Measurements from ENCODE around the gene SHISAL2B. TPM values are rescaled to one million over a fixed set of nuclear protein-coding genes. Genes with fewer than 3 reads are reported as not detected.

Gene SHISAL2B
- total and polyA plus RNA-seq, 2 experiments from 2014 or later, result 0.56 TPM; not detected in 1

GRCh38 chr5:64742411-64742810 is 52.1 kb downstream of the SHISAL2B start:
- Histone ChIP-seq H3K4me1 (ENCODE audit: insufficient read depth) (no peaks in the 10 kb centered on the region), H3K4me3 (no peak overlapping the region), H3K36me3 (replicated peaks; ENCODE audit: insufficient read depth, low read depth) (no peaks in the 10 kb centered on the region), H4K20me1 (ENCODE audit: insufficient read depth, poor library complexity, severe bottlenecking) (no peaks in the 10 kb centered on the region), H3K79me2 (peaks cover 17% of the 10 kb centered on the region), H3K9me3 (ENCODE audit: low read depth) (no peaks in the 10 kb centered on the region), H2AFZ (no peak overlapping the region), H3K27me3 (no peaks in the 10 kb centered on the region), H3K9me2 (replicated peaks; ENCODE audit: insufficient read depth) (no peaks in the 10 kb centered on the region), H3K4me2 (no peak overlapping the region), H3K27ac (no peak overlapping the region)
- no peak for DNase-seq (ENCODE audit: low spot score)
- TF ChIP-seq, protein P1, sequence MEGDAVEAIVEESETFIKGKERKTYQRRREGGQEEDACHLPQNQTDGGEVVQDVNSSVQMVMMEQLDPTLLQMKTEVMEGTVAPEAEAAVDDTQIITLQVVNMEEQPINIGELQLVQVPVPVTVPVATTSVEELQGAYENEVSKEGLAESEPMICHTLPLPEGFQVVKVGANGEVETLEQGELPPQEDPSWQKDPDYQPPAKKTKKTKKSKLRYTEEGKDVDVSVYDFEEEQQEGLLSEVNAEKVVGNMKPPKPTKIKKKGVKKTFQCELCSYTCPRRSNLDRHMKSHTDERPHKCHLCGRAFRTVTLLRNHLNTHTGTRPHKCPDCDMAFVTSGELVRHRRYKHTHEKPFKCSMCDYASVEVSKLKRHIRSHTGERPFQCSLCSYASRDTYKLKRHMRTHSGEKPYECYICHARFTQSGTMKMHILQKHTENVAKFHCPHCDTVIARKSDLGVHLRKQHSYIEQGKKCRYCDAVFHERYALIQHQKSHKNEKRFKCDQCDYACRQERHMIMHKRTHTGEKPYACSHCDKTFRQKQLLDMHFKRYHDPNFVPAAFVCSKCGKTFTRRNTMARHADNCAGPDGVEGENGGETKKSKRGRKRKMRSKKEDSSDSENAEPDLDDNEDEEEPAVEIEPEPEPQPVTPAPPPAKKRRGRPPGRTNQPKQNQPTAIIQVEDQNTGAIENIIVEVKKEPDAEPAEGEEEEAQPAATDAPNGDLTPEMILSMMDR (IDR thresholded peaks at IDR 0.05; ENCODE audit: poor library complexity), result no peak
- TF ChIP-seq EZH2phosphoT487 (IDR thresholded peaks at IDR 0.05; ENCODE audit: low read depth, severe bottlenecking, unreplicated experiment) (no peak), EZH2 (IDR thresholded peaks at IDR 0.05; ENCODE audit: borderline replicate concordance) (no peak)
- WGBS (ENCODE audit: low lambda C conversion rate, missing lambda C conversion rate), result 100% methylated on average over 1 of the region's 1 CpG

DNA sequence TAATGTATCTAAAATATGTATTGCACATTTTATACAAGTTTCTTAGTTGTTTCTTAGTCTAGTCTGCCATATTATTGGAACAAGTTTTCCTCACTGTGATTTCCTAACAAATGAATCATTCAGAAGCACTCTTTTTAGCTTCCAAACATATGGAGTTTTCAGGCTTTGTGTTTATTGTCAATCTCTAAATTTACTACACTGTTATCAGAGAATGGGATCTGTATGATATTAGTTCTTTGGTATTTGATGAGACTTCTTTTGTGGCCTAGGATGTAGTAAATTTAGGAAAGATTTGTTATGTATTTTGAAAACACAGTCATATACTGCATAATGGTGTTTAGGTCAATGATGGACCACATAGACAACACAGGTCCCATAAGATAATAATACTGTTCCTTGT is 52.5 kb downstream of the SHISAL2B start:
- no peak for DNase-seq (ENCODE audit: low spot score)
- H3K4me1 ChIP-seq (ENCODE audit: insufficient read depth), result no peaks in the 10 kb centered on the region
- no peak overlapping the region for H3K27ac ChIP-seq
- H3K36me3 ChIP-seq (replicated peaks; ENCODE audit: insufficient read depth, low read depth), result no peaks in the 10 kb centered on the region
- H3K27me3 ChIP-seq, result no peaks in the 10 kb centered on the region
- TF ChIP-seq EZH2phosphoT487 (IDR thresholded peaks at IDR 0.05; ENCODE audit: low read depth, severe bottlenecking, unreplicated experiment), result no peak
- TF ChIP-seq EZH2 (IDR thresholded peaks at IDR 0.05; ENCODE audit: borderline replicate concordance), result no peak
- TF ChIP-seq, protein P1 (IDR thresholded peaks at IDR 0.05; ENCODE audit: poor library complexity), result no peak
- H3K79me2 ChIP-seq, result peaks cover 13% of the 10 kb centered on the region
- no peaks in the 10 kb centered on the region for H3K9me3 ChIP-seq (ENCODE audit: low read depth)
- no peak overlapping the region for H3K4me2 ChIP-seq
- no peaks in the 10 kb centered on the region for H4K20me1 ChIP-seq (ENCODE audit: insufficient read depth, poor library complexity, severe bottlenecking)
- no peaks in the 10 kb centered on the region for H3K9me2 ChIP-seq (replicated peaks; ENCODE audit: insufficient read depth)
- H2AFZ ChIP-seq, result no peak overlapping the region
- no peak overlapping the region for H3K4me3 ChIP-seq

- WGBS (ENCODE audit: low lambda C conversion rate, missing lambda C conversion rate), result 100% methylated on average over 1 of the region's 1 CpG
- no peak for TF ChIP-seq EZH2 (IDR thresholded peaks at IDR 0.05; ENCODE audit: borderline replicate concordance)
- no peak for TF ChIP-seq EZH2phosphoT487 (IDR thresholded peaks at IDR 0.05; ENCODE audit: low read depth, severe bottlenecking, unreplicated experiment)
- TF ChIP-seq, protein P1 (IDR thresholded peaks at IDR 0.05; ENCODE audit: poor library complexity), result no peak
These were observed 54.6 kb downstream of the SHISAL2B start for GRCh38 chr5:64744914-64745313.

GRCh38 chr5:64746446-64746845 is 56.1 kb downstream of the SHISAL2B start:
- no peaks in the 10 kb centered on the region for H3K9me2 ChIP-seq (replicated peaks; ENCODE audit: insufficient read depth)
- TF ChIP-seq, protein P1 (IDR thresholded peaks at IDR 0.05; ENCODE audit: poor library complexity), result no peak
- no peak for TF ChIP-seq EZH2phosphoT487 (IDR thresholded peaks at IDR 0.05; ENCODE audit: low read depth, severe bottlenecking, unreplicated experiment)
- no peak for TF ChIP-seq EZH2 (IDR thresholded peaks at IDR 0.05; ENCODE audit: borderline replicate concordance)
- H4K20me1 ChIP-seq (ENCODE audit: insufficient read depth, poor library complexity, severe bottlenecking), result no peaks in the 10 kb centered on the region
- no peak for DNase-seq (ENCODE audit: low spot score)
- H3K36me3 ChIP-seq (replicated peaks; ENCODE audit: insufficient read depth, low read depth), result no peaks in the 10 kb centered on the region
- H3K4me3 ChIP-seq, result no peak overlapping the region
- H3K4me1 ChIP-seq (ENCODE audit: insufficient read depth), result no peaks in the 10 kb centered on the region
- no peak overlapping the region for H2AFZ ChIP-seq
- H3K27me3 ChIP-seq, result no peaks in the 10 kb centered on the region
- H3K79me2 ChIP-seq, result peaks cover 15% of the 10 kb centered on the region
- no peaks in the 10 kb centered on the region for H3K9me3 ChIP-seq (ENCODE audit: low read depth)
- 94% methylated on average over 1 of the region's 1 CpG for WGBS (ENCODE audit: low lambda C conversion rate, missing lambda C conversion rate)
- H3K27ac ChIP-seq, result no peak overlapping the region
- no peak overlapping the region for H3K4me2 ChIP-seq

More at GRCh38 chr5:64744914-64745313, 54.6 kb downstream of the SHISAL2B start:
- H3K4me3 ChIP-seq, result no peak overlapping the region
- H4K20me1 ChIP-seq (ENCODE audit: insufficient read depth, poor library complexity, severe bottlenecking), result no peaks in the 10 kb centered on the region
- H3K9me3 ChIP-seq (ENCODE audit: low read depth), result no peaks in the 10 kb centered on the region
- H3K36me3 ChIP-seq (replicated peaks; ENCODE audit: insufficient read depth, low read depth), result no peaks in the 10 kb centered on the region
- no peaks in the 10 kb centered on the region for H3K4me1 ChIP-seq (ENCODE audit: insufficient read depth)
- no peak overlapping the region for H3K27ac ChIP-seq
- peaks cover 11% of the 10 kb centered on the region for H3K79me2 ChIP-seq
- H3K9me2 ChIP-seq (replicated peaks; ENCODE audit: insufficient read depth), result no peaks in the 10 kb centered on the region
- DNase-seq (ENCODE audit: low spot score), result no peak
- no peaks in the 10 kb centered on the region for H3K27me3 ChIP-seq
- H2AFZ ChIP-seq, result no peak overlapping the region
- no peak overlapping the region for H3K4me2 ChIP-seq

All from hepatocyte (in vitro differentiated cells).